ENCODE measurements around the gene SP9.
"Not testable (repeated sequence)": the region's sequence is repeated elsewhere in the genome, so short reads cannot be mapped to it uniquely, and the experiment has no call there.

The SP9 gene

DNA sequence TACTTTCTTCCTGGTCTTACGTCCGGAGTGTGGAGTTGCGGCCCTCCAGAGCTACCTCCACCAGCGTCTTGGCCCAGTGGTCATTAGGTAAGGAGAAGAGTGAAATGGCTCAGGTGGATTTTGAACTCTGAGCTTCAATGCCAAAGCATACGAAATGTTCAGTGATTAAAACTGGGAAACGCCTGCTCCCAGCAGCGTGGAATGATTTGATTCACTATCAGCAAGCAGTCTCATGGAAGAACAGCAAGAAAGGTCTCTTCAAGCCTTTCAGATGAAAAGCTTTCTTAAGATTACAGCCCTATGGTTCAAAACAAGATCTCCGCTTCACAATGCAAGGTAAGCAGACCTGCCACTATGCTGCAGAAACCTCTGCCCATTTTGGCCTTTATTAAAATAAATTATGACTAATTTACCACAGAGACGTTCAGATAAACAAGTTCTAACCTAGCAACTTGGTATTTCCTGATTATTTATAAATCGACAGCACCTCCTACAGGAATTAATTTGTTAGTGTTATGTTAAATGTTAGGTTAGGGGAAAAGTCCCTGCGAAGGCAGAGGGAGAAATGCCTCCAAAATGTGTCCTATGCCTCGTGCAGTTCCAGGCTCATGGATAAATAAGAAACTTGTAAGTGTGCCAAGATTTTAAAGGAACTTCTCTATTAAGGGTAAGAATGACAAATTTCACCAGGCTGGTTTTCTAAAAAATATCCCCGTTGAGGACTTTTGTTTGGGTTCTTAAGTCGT lies 10.1 kb downstream of the SP9 start:
- DNase-seq (ENCODE audit: low spot score), result peak; percentile 42
- FAIRE-seq, result peak; percentile 59

DNA sequence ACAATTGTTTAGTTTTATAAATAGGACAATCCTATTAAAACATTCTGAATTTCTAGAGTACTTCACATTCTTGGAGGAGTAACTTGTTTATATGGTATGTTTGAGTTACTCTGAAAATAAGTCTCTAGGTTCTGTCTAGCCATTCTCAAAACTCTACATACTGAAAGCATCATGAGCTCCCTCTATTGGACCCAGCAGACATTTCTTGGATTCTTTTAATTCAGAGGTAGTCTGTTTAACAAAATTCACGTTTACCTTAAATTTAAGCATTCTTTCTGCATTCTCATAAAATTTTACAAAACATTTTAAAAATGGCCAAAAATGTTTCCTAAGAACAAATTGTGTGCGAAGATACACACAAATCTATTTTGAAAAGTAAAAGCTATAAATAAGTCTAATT lies 15.3 kb downstream of the SP9 start:
- FAIRE-seq (peak; percentile 74), DNase-seq (ENCODE audit: low spot score) (no peak)

DNA sequence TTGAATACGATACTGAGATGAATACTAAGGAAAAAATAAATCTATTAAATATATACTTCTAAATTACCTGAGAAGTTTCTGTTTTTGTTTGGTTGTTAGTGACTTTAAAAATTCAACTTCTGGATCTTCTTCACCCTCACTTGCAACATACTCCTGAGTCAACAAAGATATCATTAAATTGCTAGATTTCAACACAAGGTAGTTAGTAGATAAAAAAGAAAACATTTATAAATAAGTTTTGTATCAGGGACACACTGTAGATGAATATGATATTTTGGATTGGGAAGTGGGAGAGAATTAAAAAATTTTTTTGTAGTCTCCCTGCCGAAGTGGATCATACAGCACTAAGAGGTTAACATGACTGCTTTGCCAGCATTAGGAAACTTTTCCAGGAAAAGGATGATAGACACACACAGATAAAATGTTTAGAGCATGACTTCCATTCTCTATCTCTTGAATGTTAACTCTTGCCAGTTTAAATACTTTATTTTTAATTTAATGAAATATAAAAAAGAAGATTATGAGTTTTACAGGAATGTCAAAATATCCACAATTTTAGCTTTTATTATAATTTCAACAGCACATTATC lies 15.9 kb downstream of the SP9 start:
- FAIRE-seq (peak; percentile 14), DNase-seq (ENCODE audit: low spot score) (no peak)

DNA sequence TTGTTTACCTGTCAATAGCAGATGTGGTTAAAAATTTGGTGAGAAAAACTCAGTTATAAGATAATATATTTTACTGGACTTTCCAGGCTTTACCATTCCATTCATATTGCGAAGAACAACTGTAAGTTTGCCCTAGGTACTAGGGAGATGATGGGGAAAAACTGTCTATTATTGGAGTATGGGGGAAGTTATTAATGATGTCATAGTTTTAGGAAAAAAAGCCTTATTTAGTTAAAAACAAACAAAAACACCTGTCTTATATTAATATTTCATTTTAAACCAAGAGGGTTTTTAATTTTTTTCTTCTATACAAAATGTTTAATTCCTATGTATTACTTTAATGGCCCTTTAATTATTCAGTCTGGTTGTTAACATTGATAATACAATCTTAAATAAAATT lies 18.2 kb downstream of the SP9 start:
- FAIRE-seq, result no peak
- DNase-seq (ENCODE audit: low spot score), result no peak

DNA sequence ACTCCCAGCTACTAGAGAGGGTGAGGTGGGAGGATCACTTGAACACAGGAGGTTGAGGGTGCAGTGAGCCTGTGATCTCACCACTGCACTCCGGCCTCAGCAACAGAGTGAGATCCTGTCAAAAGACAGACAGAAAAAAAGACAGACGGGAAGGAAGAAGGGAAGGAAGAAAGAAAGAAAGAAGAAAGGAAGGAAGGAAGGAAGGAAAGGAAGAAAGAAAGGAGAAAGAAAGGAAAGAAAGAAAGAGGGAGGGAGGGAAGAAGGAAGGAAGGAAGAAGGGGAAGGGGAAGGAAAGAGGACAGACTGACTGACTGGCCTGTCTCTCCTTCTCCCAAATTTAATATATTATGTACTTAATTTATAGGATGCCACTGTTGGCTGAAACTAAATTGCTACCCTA lies 21.6 kb downstream of the SP9 start:
- no peak for FAIRE-seq
- DNase-seq (ENCODE audit: low spot score), result no peak

GRCh38 chr2:174359663-174360062 lies 24.9 kb downstream of the SP9 start:
- not testable (repeated sequence) for FAIRE-seq; DNase-seq (ENCODE audit: low spot score)

DNA sequence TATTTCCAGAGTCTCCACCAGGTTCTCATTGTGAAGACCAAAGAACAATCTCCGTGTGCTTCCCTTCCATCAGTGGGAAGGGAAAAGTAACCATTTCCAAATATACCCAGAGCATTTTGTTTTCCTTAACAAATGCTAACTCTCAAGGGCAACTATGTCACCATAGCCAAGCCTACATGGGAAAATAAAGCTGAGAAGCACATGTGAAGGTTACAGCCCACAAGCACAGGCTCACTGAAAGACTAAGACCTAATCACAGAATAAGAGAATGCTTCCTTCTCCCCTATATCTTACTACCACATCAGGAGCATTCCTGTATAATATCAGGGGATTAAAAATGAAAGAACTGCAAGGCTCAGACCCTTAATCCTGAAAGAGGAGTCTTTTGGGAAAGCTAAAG lies 28.2 kb downstream of the SP9 start:
- FAIRE-seq, result no peak
- no peak for DNase-seq (ENCODE audit: low spot score)

DNA sequence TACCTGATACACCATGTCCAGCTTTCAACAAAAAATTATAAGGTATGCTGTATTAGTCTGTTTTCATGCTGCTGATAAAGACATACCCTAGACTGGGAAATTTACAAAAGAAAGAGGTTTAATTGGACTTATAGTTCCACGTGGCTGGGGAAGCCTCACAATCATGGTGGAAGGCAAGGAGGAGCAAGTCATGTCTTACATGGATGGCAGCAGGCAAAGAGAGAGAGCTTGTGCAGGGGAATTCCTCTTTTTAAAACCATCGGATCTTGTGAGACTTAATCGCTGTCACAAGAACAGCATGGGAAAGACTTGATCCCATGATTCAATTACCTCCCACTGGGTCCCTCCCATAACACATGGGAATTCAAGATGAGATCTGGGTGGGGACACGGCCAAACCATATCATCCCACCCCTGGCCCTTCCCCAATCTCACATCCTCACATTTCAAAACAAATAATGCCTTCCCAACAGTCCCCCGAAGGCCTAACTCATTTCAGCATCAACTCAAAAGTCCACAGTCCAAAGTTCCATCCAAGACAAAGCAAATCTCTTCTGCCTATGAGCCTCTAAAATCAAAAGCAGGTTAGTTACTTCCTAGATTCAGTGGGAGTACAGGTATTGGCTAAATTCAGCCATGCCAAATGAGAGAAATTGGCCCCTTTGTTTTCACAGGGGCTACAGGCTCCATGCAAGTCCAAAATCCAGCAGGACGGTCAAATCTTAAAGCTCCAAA lies 28.9 kb downstream of the SP9 start:
- not testable (repeated sequence) for DNase-seq (ENCODE audit: low spot score); FAIRE-seq

- FAIRE-seq, result no peak
- no peak for DNase-seq (ENCODE audit: low spot score)
These were observed 29.9 kb downstream of the SP9 start for GRCh38 chr2:174364628-174365027.

DNA sequence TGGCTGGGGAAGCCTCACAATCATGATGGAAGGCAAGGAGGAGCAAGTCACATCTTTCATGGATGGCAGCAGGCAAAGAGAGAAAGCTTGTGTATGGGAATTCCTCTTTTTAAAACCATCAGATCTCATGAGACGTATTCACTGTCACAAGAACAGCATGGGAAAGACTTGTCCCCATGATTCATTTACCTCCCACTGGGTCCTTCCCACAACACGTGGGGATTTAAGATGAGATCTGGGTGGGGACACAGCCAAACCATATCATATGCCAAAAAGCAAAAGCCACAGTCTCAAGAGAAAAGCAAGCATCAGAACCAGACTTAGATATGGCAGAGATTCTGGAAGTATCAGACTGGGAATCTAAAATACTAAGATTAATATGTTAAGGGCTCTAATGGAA lies 30.8 kb downstream of the SP9 start:
- no peak for FAIRE-seq
- DNase-seq (ENCODE audit: low spot score), result no peak

DNA sequence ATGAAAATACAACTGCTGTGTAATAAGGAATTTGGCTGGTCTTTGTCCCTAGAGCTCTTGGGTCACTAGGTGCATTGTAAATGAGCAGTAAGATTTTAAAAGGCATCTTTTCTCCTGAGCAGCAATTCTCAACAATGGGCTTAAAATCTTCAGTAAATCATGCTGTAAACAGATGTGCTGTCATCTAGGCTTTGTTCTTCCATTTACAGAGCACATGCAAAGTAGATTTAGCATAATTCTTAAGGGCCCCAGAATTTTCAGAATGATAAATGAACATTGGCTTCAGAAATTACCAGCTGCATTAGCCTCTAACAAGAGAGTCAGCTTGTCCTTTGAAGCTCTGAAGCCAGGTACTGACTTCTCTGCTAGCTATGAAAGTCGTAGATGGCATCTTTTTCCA lies 33.9 kb downstream of the SP9 start:
- DNase-seq (ENCODE audit: low spot score), result no peak
- FAIRE-seq, result no peak

DNA sequence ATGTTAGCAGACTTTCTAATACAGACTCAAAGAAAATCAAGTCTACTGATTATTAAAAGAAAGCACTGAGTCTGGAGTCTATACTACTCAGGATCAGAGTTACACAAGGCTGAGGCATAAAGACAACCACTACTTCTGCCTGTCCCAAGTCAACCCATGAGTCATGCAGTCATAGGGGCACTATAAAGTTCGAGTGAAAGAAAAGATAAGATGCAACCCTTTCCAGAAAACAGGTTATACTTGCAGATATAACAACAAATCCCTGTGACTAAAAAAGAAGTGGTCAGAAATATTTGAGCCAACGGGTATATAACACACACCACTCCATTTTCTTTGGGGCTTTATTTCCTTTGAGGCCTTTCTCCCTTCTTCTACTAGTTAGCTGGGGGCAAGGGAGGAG lies 42.2 kb downstream of the SP9 start:
- FAIRE-seq, result no peak

GRCh38 chr2:174383796-174384195 lies 49.0 kb downstream of the SP9 start:
- no peak for DNase-seq (ENCODE audit: low spot score)
- no peak for FAIRE-seq

More for the DNA sequence above, 42.2 kb downstream of the SP9 start:
- no peak for DNase-seq (ENCODE audit: low spot score)

GRCh38 chr2:174385201-174385600 lies 50.4 kb downstream of the SP9 start:
- DNase-seq (ENCODE audit: low spot score) (no peak), FAIRE-seq (no peak)
